GM23248 (cell line): Measurements from ENCODE around the gene CETP. TPM values are rescaled to one million over a fixed set of nuclear protein-coding genes. Genes with fewer than 3 reads are reported as not detected.

ENCODE experiments used
- DNase-seq: peaks from one replicate; pipeline ENCODE4 v3.0.0-alpha.2; 2015
- H2AFZ ChIP-seq: fragments of 200-600 bp; sonication (generic); 2 replicates; pipeline ENCODE4 v1.6.1; 2016; ENCODE audit warnings: antibody characterized with exemption
- H3F3A ChIP-seq: fragments of 200-600 bp; sonication (generic); 2 replicates; pipeline ENCODE4 v1.6.1; 2016; ENCODE audit warnings: mild to moderate bottlenecking, antibody characterized with exemption, mixed run types; ENCODE audit not compliant: insufficient read depth
- H3K27ac ChIP-seq: fragments of 200-600 bp; sonication (generic); 2 replicates; pipeline ENCODE4 v1.5.1; 2016; ENCODE audit warnings: mild to moderate bottlenecking
- H3K27me3 ChIP-seq: fragments of 200-600 bp; sonication (generic); replicated peaks from 2 replicates; pipeline ENCODE4 v1.6.1; 2016; ENCODE audit warnings: mild to moderate bottlenecking; ENCODE audit not compliant: insufficient read depth
- H3K36me3 ChIP-seq: fragments of 200-600 bp; sonication (generic); 2 replicates; pipeline ENCODE4 v1.6.1; 2016; ENCODE audit warnings: low read depth, mild to moderate bottlenecking
- H3K4me1 ChIP-seq: fragments of 200-600 bp; sonication (generic); 2 replicates; pipeline ENCODE4 v1.6.1; 2016; ENCODE audit warnings: mild to moderate bottlenecking; ENCODE audit not compliant: insufficient read depth
- H3K4me2 ChIP-seq: fragments of 200-600 bp; sonication (generic); one replicate; pipeline ENCODE4 v1.6.1; 2016; ENCODE audit warnings: mild to moderate bottlenecking; ENCODE audit not compliant: unreplicated experiment
- H3K4me3 ChIP-seq: fragments of 200-600 bp; sonication (generic); 2 replicates; pipeline ENCODE4 v1.5.1; 2016; ENCODE audit warnings: mild to moderate bottlenecking
- H3K79me2 ChIP-seq: fragments of 200-600 bp; sonication (generic); 2 replicates; pipeline ENCODE4 v1.6.1; 2016; ENCODE audit warnings: mild to moderate bottlenecking; ENCODE audit not compliant: insufficient read depth
- H3K9ac ChIP-seq: fragments of 200-600 bp; sonication (generic); 2 replicates; pipeline ENCODE4 v1.6.1; 2016; ENCODE audit warnings: mild to moderate bottlenecking
- H3K9me2 ChIP-seq: fragments of 200-600 bp; sonication (generic); 2 replicates; pipeline ENCODE4 v1.6.1; 2016; ENCODE audit warnings: mixed run types, mild to moderate bottlenecking, moderate library complexity; ENCODE audit not compliant: insufficient read depth
- H3K9me3 ChIP-seq: fragments of 200-600 bp; sonication (generic); one replicate; pipeline ENCODE4 v1.6.1; 2017; ENCODE audit warnings: low read depth
- H4K20me1 ChIP-seq: fragments of 200-600 bp; sonication (generic); 2 replicates; pipeline ENCODE4 v1.6.0; 2016; ENCODE audit not compliant: insufficient read depth
- EZH2 ChIP-seq: fragments of 200-600 bp; sonication (generic); IDR thresholded peaks from 2 replicates; pipeline ENCODE4 v1.6.1; 2018; ENCODE audit warnings: antibody characterized with exemption, mild to moderate bottlenecking; ENCODE audit not compliant: insufficient read depth, poor library complexity, severe bottlenecking
- EZH2phosphoT487 ChIP-seq: fragments of 200-600 bp; sonication (generic); IDR thresholded peaks from 2 replicates; pipeline ENCODE4 v1.6.1; 2018; ENCODE audit warnings: antibody characterized with exemption, moderate library complexity, mild to moderate bottlenecking, low read depth; ENCODE audit not compliant: insufficient read depth
- WGBS, 2 experiments: methylation state at CpG; one replicate each; pipeline ENCODE4 v1.1.6; 2015 to 2017; ENCODE audit warnings: low lambda C conversion rate in 2 of 2, low coverage in 1 of 2; ENCODE audit errors: missing lambda C conversion rate in 2 of 2; 5-methylcytosine and 5-hydroxymethylcytosine counted together
- in situ Hi-C: fragments of 300-500 bp; cut with MboI; formaldehyde crosslinking; loops from 2 replicates; pipeline ENCODE4 v1.15.0; 2020
- polyA plus RNA-seq: library from polyadenylated mRNA; unstranded; fragments of >200 nt; fragmentation: Nextera tagmentation; extraction: Ambion mirVana; gene quantifications from 2 replicates; pipeline ENCODE4 v1.2.1, GENCODE V29; 2016
- total RNA-seq: library from RNA; depleted of rRNA; stranded (reverse); fragments of >200 nt; shearing (Covaris generic); gene quantifications from 2 replicates; pipeline ENCODE4 v1.2.3, GENCODE V29; 2014

CETP gene
- total and polyA plus RNA-seq, 2 experiments from 2014 or later, result not detected

- Histone ChIP-seq H3K4me2 (no peak overlapping the region), H3K27ac (no peak overlapping the region), H3K4me1 (peaks cover 24% of the 10 kb centered on the region), H3K9ac (no peak overlapping the region), H3K27me3 (no peaks in the 10 kb centered on the region), H3K9me3 (no peaks in the 10 kb centered on the region), H3K9me2 (no peaks in the 10 kb centered on the region), H3K4me3 (no peak overlapping the region), H2AFZ (no peak overlapping the region), H3K36me3 (no peaks in the 10 kb centered on the region), H3K79me2 (peaks cover 58% of the 10 kb centered on the region), H4K20me1 (no peaks in the 10 kb centered on the region), H3F3A (peaks cover 17% of the 10 kb centered on the region)
- WGBS, 2 experiments, result 94 to 97% methylated on average over 1 of the region's 1 CpG
- in situ Hi-C loops, result no loop called here
- DNase-seq, result no peak
- TF ChIP-seq EZH2, result no peak
- TF ChIP-seq EZH2phosphoT487, result no peak
Measured at GRCh38 chr16:57008440-57008839, 46.7 kb downstream of the CETP start.

DNA sequence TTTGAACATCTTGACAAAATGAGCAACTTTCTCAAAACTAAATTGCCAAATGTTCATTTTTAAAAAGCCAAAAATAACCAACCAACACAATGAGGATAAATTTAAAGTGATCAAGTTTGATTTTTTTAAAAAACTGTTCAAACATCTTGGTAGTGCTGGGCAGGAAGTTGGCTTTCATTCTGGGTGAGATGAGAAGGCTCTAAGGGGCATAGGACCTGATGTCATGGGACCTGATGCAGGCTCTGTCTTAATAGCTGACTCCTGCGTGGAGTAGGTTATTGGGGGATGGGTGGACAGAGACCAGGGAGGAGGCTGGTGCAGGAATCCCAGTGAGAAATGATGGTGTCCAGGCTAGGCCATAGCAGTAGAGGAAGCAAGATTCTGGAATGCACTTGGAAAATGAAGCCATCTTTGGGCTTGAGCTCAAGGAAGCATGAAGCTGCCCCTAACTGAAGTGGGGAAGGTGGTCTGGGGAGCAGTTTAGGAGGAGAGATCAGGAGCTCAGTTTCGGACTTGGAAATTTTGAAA lies 48.0 kb downstream of the CETP start:
- no peak overlapping the region for H2AFZ ChIP-seq
- no peaks in the 10 kb centered on the region for H4K20me1 ChIP-seq
- H3K27ac ChIP-seq, result no peak overlapping the region
- in situ Hi-C loops, result loop anchor here (10.0 kb wide), 1 partner anchor 55 kb away; no protein-coding TSS in a partner anchor
- H3K27me3 ChIP-seq, result no peaks in the 10 kb centered on the region
- peaks cover 29% of the 10 kb centered on the region for H3F3A ChIP-seq
- H3K4me1 ChIP-seq, result peaks cover 36% of the 10 kb centered on the region
- H3K36me3 ChIP-seq, result no peaks in the 10 kb centered on the region
- no peak overlapping the region for H3K4me3 ChIP-seq
- 95 to 100% methylated on average over 2 of the region's 2 CpGs for WGBS, 2 experiments
- H3K9me2 ChIP-seq, result no peaks in the 10 kb centered on the region
- H3K9ac ChIP-seq, result no peak overlapping the region
- no peak overlapping the region for H3K4me2 ChIP-seq
- TF ChIP-seq EZH2phosphoT487 (no peak), EZH2 (no peak)
- no peak for DNase-seq
- no peaks in the 10 kb centered on the region for H3K9me3 ChIP-seq
- peaks cover 58% of the 10 kb centered on the region for H3K79me2 ChIP-seq

DNA sequence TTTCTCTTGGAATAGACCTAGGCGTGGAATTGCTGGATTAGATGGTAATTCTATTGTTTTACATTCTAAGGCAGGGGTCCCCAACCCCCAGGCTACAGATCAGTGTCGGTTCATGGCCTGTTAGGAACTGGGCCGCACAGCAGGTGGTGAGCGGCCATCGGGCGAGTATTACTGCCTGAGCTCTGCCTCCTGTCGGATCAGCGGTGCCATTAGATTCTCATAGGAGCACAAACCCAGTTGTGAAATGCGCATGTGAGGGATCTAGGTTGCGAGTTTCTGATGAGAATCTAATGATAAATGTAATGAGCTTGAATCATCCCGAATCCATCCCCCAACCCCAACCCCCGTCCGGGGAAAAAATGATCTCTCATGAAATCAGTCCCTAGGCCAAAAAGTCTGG lies 50.6 kb downstream of the CETP start:
- Histone ChIP-seq H3F3A (peaks cover 35% of the 10 kb centered on the region), H3K4me1 (peaks cover 36% of the 10 kb centered on the region), H2AFZ (no peak overlapping the region), H3K9ac (no peak overlapping the region), H4K20me1 (no peaks in the 10 kb centered on the region), H3K79me2 (peaks cover 73% of the 10 kb centered on the region), H3K4me2 (no peak overlapping the region), H3K27ac (peak overlapping the region; percentile 74), H3K36me3 (0 out of 2 replicates have a peak, but pooled peaks cover 3% of the 10 kb centered on the region), H3K9me3 (no peaks in the 10 kb centered on the region), H3K27me3 (no peaks in the 10 kb centered on the region), H3K9me2 (no peaks in the 10 kb centered on the region), H3K4me3 (no peak overlapping the region)
- 92% methylated on average over 13 of the region's 13 CpGs for WGBS, 2 experiments
- DNase-seq, result no peak
- in situ Hi-C loops, result loop anchor here (10.0 kb wide), 1 partner anchor 58 kb away; no protein-coding TSS in a partner anchor
- TF ChIP-seq EZH2phosphoT487, result no peak
- TF ChIP-seq EZH2, result no peak

DNA sequence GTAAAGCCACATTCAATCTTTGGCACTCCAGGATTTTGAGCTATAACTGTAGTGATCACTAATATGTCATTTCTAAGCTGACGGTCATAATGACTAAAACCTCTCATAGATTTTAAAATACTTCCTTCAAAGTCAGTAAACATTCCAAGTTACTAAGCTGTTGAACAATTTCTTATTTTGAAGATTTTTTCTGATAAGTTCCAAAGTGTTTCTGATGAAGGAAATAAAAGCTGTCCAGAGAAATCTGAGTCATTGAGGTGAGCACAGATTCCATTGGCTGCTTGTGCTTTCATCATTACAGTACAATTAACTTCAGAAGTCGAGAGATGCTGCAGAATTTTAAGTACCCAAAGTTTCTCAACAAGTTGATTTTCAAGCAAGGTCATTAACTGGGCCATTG lies 51.5 kb downstream of the CETP start:
- H3K9me3 ChIP-seq, result no peaks in the 10 kb centered on the region
- H3K9ac ChIP-seq, result peak overlapping the region; percentile 15
- 0 out of 2 replicates have a peak, but pooled peaks cover 6% of the 10 kb centered on the region for H3K36me3 ChIP-seq
- H3K9me2 ChIP-seq, result no peaks in the 10 kb centered on the region
- peak overlapping the region; percentile 74 for H3K27ac ChIP-seq
- peaks cover 73% of the 10 kb centered on the region for H3K79me2 ChIP-seq
- no peak overlapping the region for H3K4me3 ChIP-seq
- no peak for TF ChIP-seq EZH2
- no peak for TF ChIP-seq EZH2phosphoT487
- no peak overlapping the region for H2AFZ ChIP-seq
- 2 to 3% methylated on average over 2 of the region's 2 CpGs for WGBS, 2 experiments
- H3K27me3 ChIP-seq, result no peaks in the 10 kb centered on the region
- no peaks in the 10 kb centered on the region for H4K20me1 ChIP-seq
- peaks cover 31% of the 10 kb centered on the region for H3K4me1 ChIP-seq
- peak; percentile 76 for DNase-seq
- peak overlapping the region; percentile 55 for H3K4me2 ChIP-seq
- H3F3A ChIP-seq, result peaks cover 35% of the 10 kb centered on the region
- in situ Hi-C loops, result loop anchor here (10.0 kb wide), 1 partner anchor 58 kb away; no protein-coding TSS in a partner anchor
